Measurements from ENCODE around the gene ABCA3. TPM values are rescaled to one million over a fixed set of nuclear protein-coding genes. Genes with fewer than 3 reads are reported as not detected.

The ABCA3 gene
- total and polyA plus RNA-seq, 2 of the 8 experiments (the other 6 are each of a cell fraction or from before 2014, with no cell fraction given) = 5.7 to 7.9 TPM

DNA sequence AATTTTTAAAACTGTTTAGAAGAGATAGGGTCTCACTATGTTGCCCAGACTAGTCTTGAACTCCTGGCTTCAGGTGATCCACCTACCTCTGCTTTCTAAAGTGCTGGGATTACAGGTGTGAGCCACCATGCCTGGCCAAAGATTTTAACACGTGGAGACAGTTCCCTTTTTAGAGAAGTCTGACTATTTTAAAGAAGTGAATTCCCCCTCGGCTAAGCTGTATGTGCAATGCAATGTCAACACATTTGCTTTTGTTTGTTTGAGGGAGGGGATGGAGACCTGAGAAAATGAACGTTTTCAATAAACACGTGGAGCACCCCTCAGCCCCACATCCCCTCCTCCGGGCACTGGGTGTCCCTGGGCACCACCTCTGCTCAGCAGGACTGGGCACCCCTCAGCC lies 58.3 kb downstream of the ABCA3 start:
- no peaks in the 10 kb centered on the region for H3K36me3 ChIP-seq (ENCODE audit: control insufficient read depth in 2 of 4, insufficient read depth in 4 of 4, low read length in 3 of 4)

More for the DNA sequence above, 58.3 kb downstream of the ABCA3 start:
- FAIRE-seq (no peak), DNase-seq (ENCODE audit: low read depth in 1 of 2, low spot score in 2 of 2) (no peak)
- Histone ChIP-seq H4K8ac (ENCODE audit: extremely low read depth, insufficient read depth, low read length) (no peak overlapping the region), H4K5ac (ENCODE audit: insufficient read length, low read depth, low read length) (no peak overlapping the region), H3K27me3 (replicated peaks in 1 of 4; ENCODE audit: control insufficient read depth in 3 of 4, extremely low read depth in 1 of 4, insufficient read depth in 3 of 4, low read length in 3 of 4) (no peaks in the 10 kb centered on the region), H3K4ac (replicated peaks; ENCODE audit: insufficient read length, low read depth, low read length) (no peak overlapping the region), H3K23me2 (ENCODE audit: low read depth, low read length) (no peaks in the 10 kb centered on the region), H4K91ac (replicated peaks; ENCODE audit: insufficient read length, low read length) (no peak overlapping the region), H2BK15ac (ENCODE audit: low read length) (no peak overlapping the region), H3K27ac (ENCODE audit: low read depth, low read length) (no peak overlapping the region), H3K23ac (ENCODE audit: insufficient read length) (no peak overlapping the region), H3K4me2 (ENCODE audit: insufficient read depth in 1 of 2, low read depth in 2 of 2, low read length in 2 of 2) (no peak overlapping the region), H4K20me1 (replicated peaks in 1 of 2; ENCODE audit: control insufficient read depth in 1 of 2, insufficient read depth in 2 of 2, low read length in 2 of 2) (peaks cover 0 to 2% of the 10 kb centered on the region in 2 experiments), H3K4me1 (replicated peaks in 1 of 4; ENCODE audit: control insufficient read depth in 3 of 4, insufficient read depth in 4 of 4, low read length in 3 of 4) (no peaks in the 10 kb centered on the region; a peak in 1 of 7 replicates), H3K56ac (replicated peaks; ENCODE audit: insufficient read length, low read depth, low read length) (no peak overlapping the region), H2BK5ac (ENCODE audit: low read depth, low read length) (no peak overlapping the region), H2AK5ac (ENCODE audit: low read depth, low read length) (no peak overlapping the region), H3K9ac (replicated peaks in 1 of 4; ENCODE audit: extremely low read depth in 1 of 4, low read depth in 3 of 4, low read length in 3 of 4) (no peak overlapping the region), H3K79me1 (ENCODE audit: low read depth, low read length) (no peaks in the 10 kb centered on the region), H2BK12ac (ENCODE audit: low read depth, low read length) (no peak overlapping the region), H3K18ac (ENCODE audit: extremely low read depth, low read length) (no peak overlapping the region), H3K14ac (ENCODE audit: insufficient read length) (no peak overlapping the region), H2BK20ac (ENCODE audit: low read length) (no peak overlapping the region), H2BK120ac (replicated peaks; ENCODE audit: low read depth, low read length) (no peak overlapping the region), H3K9me3 (ENCODE audit: insufficient read depth in 2 of 2, low read depth in 1 of 2, low read length in 1 of 2) (no peaks in the 10 kb centered on the region), H2AFZ (ENCODE audit: low read length) (no peak overlapping the region), H3K4me3 (ENCODE audit: extremely low read depth in 1 of 4, insufficient read depth in 2 of 4, low read depth in 3 of 4, low read length in 4 of 4) (no peak overlapping the region), H3K79me2 (ENCODE audit: control insufficient read depth in 1 of 2, insufficient read depth in 2 of 2, low read length in 2 of 2) (no peaks in the 10 kb centered on the region)
- WGBS, 2 experiments (ENCODE audit: extremely low coverage in 1 of 2, insufficient coverage in 1 of 2, insufficient read length in 1 of 2, insufficient replicate concordance in 2 of 2, low coverage in 1 of 2, low lambda C conversion rate in 2 of 2, missing lambda C conversion rate in 1 of 2) = 89% methylated on average over 5 of the region's 5 CpGs; no CpG with 5 or more reads in 1 of the 2 experiments
- CTCF ChIA-PET (ENCODE audit: partially characterized antibody) = interaction anchor here (2.9 to 4.8 kb wide), 2 partner anchors 7 to 135 kb away, joined by 6 to 30 read pairs; no protein-coding TSS in a partner anchor
- POLR2A ChIA-PET (ENCODE audit: partially characterized antibody) = interaction anchor here (0.5 to 1.8 kb wide), 3 partner anchors 13 to 29 kb away, joined by 3 to 7 read pairs (median 3); no protein-coding TSS in a partner anchor

Data from H1 (cell line).